IMR-90 (cell line): ENCODE results near the gene ABHD16A. TPM values are rescaled to one million over a fixed set of nuclear protein-coding genes. Genes with fewer than 3 reads are reported as not detected.

Experiments
- ATAC-seq: fragments of 200-7000 bp; cut with Tn5 transposase; 2 replicates; pipeline ENCODE4 v1.9.1; 2020; ENCODE audit warnings: low read depth, mild to moderate bottlenecking, moderate library complexity
- BruUV-seq: library from RNA; stranded (reverse); fragments of 400-500 nt; replicated peaks from 2 replicates; lab custom pipeline; 2021; lab: Mats Ljungman, UMichigan
- CTCF ChIA-PET: fragments of 300-600 bp; formaldehyde crosslinking; extraction: SDS; loops from one replicate; lab custom pipeline; 2021; ENCODE audit warnings: antibody characterized with exemption; lab: Yijun Ruan, JAX
- POLR2A ChIA-PET: fragments of 300-600 bp; sonication (Branson Sonifier 250); formaldehyde crosslinking; loops from one replicate; lab custom pipeline; 2022; ENCODE audit warnings: antibody characterized with exemption; ENCODE audit not compliant: unreplicated experiment; lab: Charles Lee
- DNase-seq: peaks from one replicate; pipeline ENCODE4 v3.0.0; 2013
- H2AFZ ChIP-seq: replicated peaks from 2 replicates; pipeline ENCODE3; 2013; ENCODE audit warnings: low read length, mild to moderate bottlenecking; ENCODE audit not compliant: poor library complexity
- H2AK5ac ChIP-seq: 2 replicates; pipeline ENCODE4 v1.6.1; 2013; ENCODE audit warnings: low read depth, low read length, inconsistent platforms
- H2AK9ac ChIP-seq: replicated peaks from 2 replicates; pipeline ENCODE3; 2013; ENCODE audit warnings: mild to moderate bottlenecking, low read depth, low read length, moderate library complexity; ENCODE audit not compliant: poor library complexity
- H2BK120ac ChIP-seq: 2 replicates; pipeline ENCODE4 v1.6.1; 2013; ENCODE audit warnings: low read depth, low read length, inconsistent platforms
- H2BK15ac ChIP-seq: 3 replicates; pipeline ENCODE4 v1.6.1; 2013; ENCODE audit warnings: low read depth, low read length, inconsistent platforms
- H2BK20ac ChIP-seq: 2 replicates; pipeline ENCODE4 v1.6.1; 2013; ENCODE audit warnings: low read depth, mild to moderate bottlenecking, inconsistent platforms, low read length, moderate library complexity
- H2BK5ac ChIP-seq: 2 replicates; pipeline ENCODE4 v1.6.1; 2013; ENCODE audit warnings: mild to moderate bottlenecking, low read depth, low read length, inconsistent platforms; ENCODE audit not compliant: poor library complexity, severe bottlenecking
- H3K14ac ChIP-seq: replicated peaks from 2 replicates; pipeline ENCODE4 v1.6.1; 2013; ENCODE audit warnings: low read depth, low read length, inconsistent platforms
- H3K18ac ChIP-seq: 2 replicates; pipeline ENCODE4 v1.6.1; 2013; ENCODE audit warnings: low read depth, low read length, control low read depth
- H3K23ac ChIP-seq: 2 replicates; pipeline ENCODE4 v1.6.1; 2013; ENCODE audit warnings: low read depth, low read length, inconsistent platforms
- H3K27ac ChIP-seq: 2 replicates; pipeline ENCODE4 v1.5.1; 2013; ENCODE audit warnings: mild to moderate bottlenecking, control low read depth, low read length; ENCODE audit not compliant: insufficient read depth
- H3K27me3 ChIP-seq: 2 replicates; pipeline ENCODE4 v1.6.1; 2013; ENCODE audit warnings: low read length; ENCODE audit not compliant: control insufficient read depth, insufficient read depth
- H3K36me3 ChIP-seq: 2 replicates; pipeline ENCODE4 v1.6.1; 2013; ENCODE audit warnings: low read length, mixed read lengths; ENCODE audit not compliant: control insufficient read depth, insufficient read depth
- H3K4ac ChIP-seq: 2 replicates; pipeline ENCODE4 v1.6.1; 2013; ENCODE audit warnings: low read depth, low read length, inconsistent platforms
- H3K4me1 ChIP-seq: 2 replicates; pipeline ENCODE4 v1.6.1; 2013; ENCODE audit warnings: low read length, mixed read lengths; ENCODE audit not compliant: control insufficient read depth, insufficient read depth
- H3K4me2 ChIP-seq: 2 replicates; pipeline ENCODE4 v1.6.1; 2013; ENCODE audit warnings: low read depth, mild to moderate bottlenecking, control low read depth, low read length, moderate library complexity
- H3K4me3 ChIP-seq: 2 replicates; pipeline ENCODE4 v1.5.1; 2013; ENCODE audit warnings: low read depth, mild to moderate bottlenecking, control low read depth, low read length, moderate library complexity; ENCODE audit not compliant: insufficient read depth
- H3K56ac ChIP-seq: 2 replicates; pipeline ENCODE4 v1.6.1; 2013; ENCODE audit warnings: low read length, inconsistent platforms; ENCODE audit not compliant: insufficient read depth; ENCODE audit errors: extremely low read depth
- H3K79me1 ChIP-seq, 2 experiments: 2 replicates each; pipeline ENCODE4 v1.6.1; 2013; ENCODE audit warnings: low read length in 2 of 2, inconsistent platforms in 1 of 2, low read depth in 1 of 2
- H3K9ac ChIP-seq: 2 replicates; pipeline ENCODE4 v1.6.1; 2013; ENCODE audit warnings: low read depth, low read length, control low read depth
- H3K9me1 ChIP-seq: 2 replicates; pipeline ENCODE4 v1.6.1; 2013; ENCODE audit warnings: low read length, inconsistent platforms; ENCODE audit not compliant: insufficient read depth
- H3K9me3 ChIP-seq: 2 replicates; pipeline ENCODE4 v1.6.1; 2013; ENCODE audit warnings: low read length; ENCODE audit not compliant: control insufficient read depth, insufficient read depth
- H4K20me1 ChIP-seq: 2 replicates; pipeline ENCODE4 v1.6.1; 2013; ENCODE audit warnings: low read length, inconsistent platforms; ENCODE audit not compliant: insufficient read depth
- H4K5ac ChIP-seq: 2 replicates; pipeline ENCODE4 v1.6.1; 2013; ENCODE audit warnings: mild to moderate bottlenecking, low read depth, low read length, control low read depth
- H4K8ac ChIP-seq, 2 experiments: 2 replicates each; pipeline ENCODE4 v1.6.1; 2013; ENCODE audit warnings: low read depth in 2 of 2, low read length in 2 of 2, control low read depth in 1 of 2, inconsistent platforms in 1 of 2
- H4K91ac ChIP-seq: 2 replicates; pipeline ENCODE4 v1.6.1; 2013; ENCODE audit warnings: low read depth, low read length, inconsistent platforms; ENCODE audit not compliant: insufficient read depth
- BHLHE40 ChIP-seq: fragments of 150-350 bp; IDR thresholded peaks from 2 replicates; pipeline ENCODE4 v1.6.1; 2016; ENCODE audit warnings: mild to moderate bottlenecking, low read depth, low read length
- CEBPB ChIP-seq: IDR thresholded peaks from 2 replicates; pipeline ENCODE4 v1.6.1; 2012; ENCODE audit warnings: low read depth, low read length, improper control_type of control experiment
- CHD1 ChIP-seq: IDR thresholded peaks from 2 replicates; pipeline ENCODE4 v1.6.1; 2012; ENCODE audit warnings: low read depth, low read length, improper control_type of control experiment
- CTCF ChIP-seq: conservative IDR thresholded peaks from 2 replicates; pipeline ENCODE4 v1.5.1; 2012; ENCODE audit warnings: mild to moderate bottlenecking, low read depth, low read length, improper control_type of control experiment
- FOS ChIP-seq: fragments of 150-350 bp; IDR thresholded peaks from 2 replicates; pipeline ENCODE4 v1.6.1; 2016; ENCODE audit warnings: low read depth, low read length
- MAFK ChIP-seq: IDR thresholded peaks from 2 replicates; pipeline ENCODE4 v1.6.1; 2012; ENCODE audit warnings: low read depth, low read length, improper control_type of control experiment
- MAZ ChIP-seq: IDR thresholded peaks from 2 replicates; pipeline ENCODE4 v1.6.1; 2012; ENCODE audit warnings: low read depth, mild to moderate bottlenecking, low read length, improper control_type of control experiment, moderate library complexity, borderline replicate concordance
- MXI1 ChIP-seq: IDR thresholded peaks from 2 replicates; pipeline ENCODE4 v1.6.1; 2012; ENCODE audit warnings: low read depth, mild to moderate bottlenecking, low read length, moderate library complexity, borderline replicate concordance
- NFE2L2 ChIP-seq: fragments of 150-350 bp; IDR thresholded peaks from 2 replicates; pipeline ENCODE4 v1.6.1; 2016; ENCODE audit warnings: low read depth, mild to moderate bottlenecking, low read length
- POLR2A ChIP-seq: IDR thresholded peaks from 2 replicates; pipeline ENCODE4 v1.6.1; 2012; ENCODE audit warnings: mild to moderate bottlenecking, low read depth, low read length
- RAD21 ChIP-seq: IDR thresholded peaks from 2 replicates; pipeline ENCODE4 v1.6.1; 2012; ENCODE audit warnings: low read length, improper control_type of control experiment
- RCOR1 ChIP-seq: IDR thresholded peaks from 2 replicates; pipeline ENCODE4 v1.6.1; 2012; ENCODE audit warnings: mild to moderate bottlenecking, low read length, improper control_type of control experiment; ENCODE audit not compliant: insufficient replicate concordance
- SMC3 ChIP-seq: fragments of 150-350 bp; IDR thresholded peaks from 2 replicates; pipeline ENCODE4 v1.6.1; 2016; ENCODE audit warnings: low read depth, mild to moderate bottlenecking, antibody characterized with exemption, low read length, moderate library complexity
- WGBS, 2 experiments: methylation state at CpG; one replicate each; pipeline versions ENCODE4 v1.1.5 to v1.1.7; 2013; ENCODE audit warnings: missing lambda C conversion rate in 2 of 2; ENCODE audit not compliant: insufficient read length in 1 of 2; ENCODE audit errors: extremely low coverage in 2 of 2; 5-methylcytosine and 5-hydroxymethylcytosine counted together
- dilution Hi-C: fragments of 300-500 bp; cut with HindIII; formaldehyde crosslinking; loops from one replicate; pipeline ENCODE4 v1.14.3; 2018; ENCODE audit warnings: low sequenced_read_pairs; ENCODE audit not compliant: unreplicated experiment
- in situ Hi-C: fragments of 300-500 bp; cut with MboI; formaldehyde crosslinking; loops from 3 replicates; pipeline ENCODE4 v1.14.3; 2019; ENCODE audit warnings: low sequenced_read_pairs, inconsistent platforms, mixed read lengths
- intact Hi-C: fragments of 100-400 bp; cut with micrococcal nuclease; formaldehyde crosslinking; loops from 2 replicates; pipeline ENCODE4 v1.10.0; 2022
- polyA plus RNA-seq, 3 experiments: library from polyadenylated mRNA; depleted of rRNA; stranded (reverse); fragments of >200 nt; gene quantifications; 2 replicates each; pipeline ENCODE4 v1.2.3, GENCODE V29; 2012; ENCODE audit warnings: low replicate concordance in 1 of 3
- total RNA-seq: library from RNA; depleted of rRNA; stranded (reverse); fragments of >200 nt; gene quantifications from 2 replicates; pipeline ENCODE4 v1.2.3, GENCODE V29; 2012
- TF ChIP-seq, protein P1 (sequence below): fragments of 150-350 bp; IDR thresholded peaks from 2 replicates; pipeline ENCODE4 v1.6.1; 2017; ENCODE audit warnings: mild to moderate bottlenecking, antibody characterized with exemption, low read length, low read depth
- TF ChIP-seq, protein P2 (sequence below): fragments of 150-350 bp; IDR thresholded peaks from 2 replicates; pipeline ENCODE4 v1.6.1; 2016; ENCODE audit warnings: low read depth, mild to moderate bottlenecking, low read length, moderate library complexity, borderline replicate concordance

The ABHD16A gene
- total and polyA plus RNA-seq, 2 of the 4 experiments (the other 2 are of a cell fraction): 31.5 to 35.1 TPM

- H3K27me3 ChIP-seq: no peaks in the 10 kb centered on the region
- dilution Hi-C loops: no loop called here
- TF ChIP-seq BHLHE40: no peak
- TF ChIP-seq SMC3: no peak
- TF ChIP-seq, protein P1, sequence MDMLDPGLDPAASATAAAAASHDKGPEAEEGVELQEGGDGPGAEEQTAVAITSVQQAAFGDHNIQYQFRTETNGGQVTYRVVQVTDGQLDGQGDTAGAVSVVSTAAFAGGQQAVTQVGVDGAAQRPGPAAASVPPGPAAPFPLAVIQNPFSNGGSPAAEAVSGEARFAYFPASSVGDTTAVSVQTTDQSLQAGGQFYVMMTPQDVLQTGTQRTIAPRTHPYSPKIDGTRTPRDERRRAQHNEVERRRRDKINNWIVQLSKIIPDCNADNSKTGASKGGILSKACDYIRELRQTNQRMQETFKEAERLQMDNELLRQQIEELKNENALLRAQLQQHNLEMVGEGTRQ: no peak
- TF ChIP-seq POLR2A: no peak
- TF ChIP-seq RCOR1: no peak
- no peak for TF ChIP-seq CHD1
- TF ChIP-seq, protein P2, sequence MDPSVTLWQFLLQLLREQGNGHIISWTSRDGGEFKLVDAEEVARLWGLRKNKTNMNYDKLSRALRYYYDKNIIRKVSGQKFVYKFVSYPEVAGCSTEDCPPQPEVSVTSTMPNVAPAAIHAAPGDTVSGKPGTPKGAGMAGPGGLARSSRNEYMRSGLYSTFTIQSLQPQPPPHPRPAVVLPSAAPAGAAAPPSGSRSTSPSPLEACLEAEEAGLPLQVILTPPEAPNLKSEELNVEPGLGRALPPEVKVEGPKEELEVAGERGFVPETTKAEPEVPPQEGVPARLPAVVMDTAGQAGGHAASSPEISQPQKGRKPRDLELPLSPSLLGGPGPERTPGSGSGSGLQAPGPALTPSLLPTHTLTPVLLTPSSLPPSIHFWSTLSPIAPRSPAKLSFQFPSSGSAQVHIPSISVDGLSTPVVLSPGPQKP: no peak
- no peak for TF ChIP-seq FOS
- no peak for TF ChIP-seq MAFK
- no peak for TF ChIP-seq RAD21
- no peak for TF ChIP-seq MAZ
- no peak for TF ChIP-seq MXI1
- no peak for TF ChIP-seq NFE2L2
- TF ChIP-seq CEBPB: no peak
- no peak for TF ChIP-seq CTCF
These were observed 15.0 kb downstream of the ABHD16A start for GRCh38 chr6:31687860-31688693.

More at GRCh38 chr6:31687860-31688693, 15.0 kb downstream of the ABHD16A start:
- Histone ChIP-seq H3K4ac (no peak overlapping the region), H4K91ac (no peak overlapping the region), H3K18ac (no peak overlapping the region), H3K9me1 (0 out of 2 replicates have a peak, but pooled peaks cover 5% of the 10 kb centered on the region), H2AFZ (no peak overlapping the region), H3K56ac (no peak overlapping the region), H2AK5ac (no peak overlapping the region), H3K36me3 (peaks cover 62% of the 10 kb centered on the region), H3K27ac (no peak overlapping the region), H3K4me3 (no peak overlapping the region), H3K4me1 (peaks cover 3% of the 10 kb centered on the region; the same call in 1 of the 2 replicates), H2BK20ac (no peak overlapping the region), H3K79me1 (peaks cover 0 to 2% of the 10 kb centered on the region in 2 experiments; a peak in 1 of 4 replicates), H4K8ac (no peak overlapping the region), H4K20me1 (no peaks in the 10 kb centered on the region), H3K14ac (no peak overlapping the region), H2BK15ac (no peak overlapping the region), H2BK5ac (no peak overlapping the region), H3K23ac (no peak overlapping the region), H3K4me2 (no peak overlapping the region), H3K9ac (no peak overlapping the region), H3K9me3 (no peaks in the 10 kb centered on the region), H4K5ac (no peak overlapping the region), H2BK120ac (no peak overlapping the region), H2AK9ac (no peak overlapping the region)
- intact Hi-C loops (no loop called here), in situ Hi-C loops (loop anchor here (10.0 kb wide), 2 partner anchors 147 to 257 kb away; partner anchors contain the start of gene CFB)
- POLR2A ChIA-PET: no interaction called here
- no peak for DNase-seq
- CTCF ChIA-PET: no interaction called here
- no CpG with 5 or more reads among the region's 14 CpGs for WGBS, 2 experiments
- ATAC-seq: no peak
- BruUV-seq: no TSS peak
